Retinal pigment epithelial cell (primary cell): ENCODE data around the gene PLD4.
"Not testable (repeated sequence)": the region's sequence is repeated elsewhere in the genome, so short reads cannot be mapped to it uniquely, and the experiment has no call there.

Source experiments
- DNase-seq: peaks from one replicate; pipeline ENCODE4 v3.0.0-alpha.2; 2010; ENCODE audit warnings: low read depth
- H3K4me3 ChIP-seq: 2 replicates; pipeline ENCODE4 v1.5.1; 2011; ENCODE audit warnings: mild to moderate bottlenecking, low read length, control low read depth, moderate library complexity
- TF ChIP-seq, protein P1 (sequence below): conservative IDR thresholded peaks from 2 replicates; pipeline ENCODE4 v1.5.1; 2011; ENCODE audit warnings: low read depth, low read length, control low read depth, inconsistent platforms

The PLD4 gene

GRCh38 chr14:104942586-104942985 is 17.9 kb downstream of the PLD4 start:
- TF ChIP-seq, protein P1, sequence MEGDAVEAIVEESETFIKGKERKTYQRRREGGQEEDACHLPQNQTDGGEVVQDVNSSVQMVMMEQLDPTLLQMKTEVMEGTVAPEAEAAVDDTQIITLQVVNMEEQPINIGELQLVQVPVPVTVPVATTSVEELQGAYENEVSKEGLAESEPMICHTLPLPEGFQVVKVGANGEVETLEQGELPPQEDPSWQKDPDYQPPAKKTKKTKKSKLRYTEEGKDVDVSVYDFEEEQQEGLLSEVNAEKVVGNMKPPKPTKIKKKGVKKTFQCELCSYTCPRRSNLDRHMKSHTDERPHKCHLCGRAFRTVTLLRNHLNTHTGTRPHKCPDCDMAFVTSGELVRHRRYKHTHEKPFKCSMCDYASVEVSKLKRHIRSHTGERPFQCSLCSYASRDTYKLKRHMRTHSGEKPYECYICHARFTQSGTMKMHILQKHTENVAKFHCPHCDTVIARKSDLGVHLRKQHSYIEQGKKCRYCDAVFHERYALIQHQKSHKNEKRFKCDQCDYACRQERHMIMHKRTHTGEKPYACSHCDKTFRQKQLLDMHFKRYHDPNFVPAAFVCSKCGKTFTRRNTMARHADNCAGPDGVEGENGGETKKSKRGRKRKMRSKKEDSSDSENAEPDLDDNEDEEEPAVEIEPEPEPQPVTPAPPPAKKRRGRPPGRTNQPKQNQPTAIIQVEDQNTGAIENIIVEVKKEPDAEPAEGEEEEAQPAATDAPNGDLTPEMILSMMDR, result no peak
- no peak for DNase-seq
- no peak overlapping the region for H3K4me3 ChIP-seq

- not testable (repeated sequence) for H3K4me3 ChIP-seq, DNase-seq
Measured at GRCh38 chr14:104943216-104944015, 18.7 kb downstream of the PLD4 start.

DNA sequence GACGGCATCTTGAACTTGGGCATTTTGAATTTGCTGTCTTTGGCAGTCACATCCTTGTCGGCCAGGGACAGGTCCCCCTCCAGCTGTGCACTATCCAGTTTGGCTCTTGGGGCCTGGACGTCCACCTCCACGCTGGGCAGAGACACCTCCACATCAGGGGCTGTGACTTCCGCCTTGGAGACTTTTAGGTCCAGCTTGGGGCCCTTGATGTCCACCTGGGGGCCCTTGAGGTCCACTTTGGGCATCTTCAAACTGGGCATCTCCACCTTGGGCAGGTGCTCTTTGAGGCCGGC is 19.3 kb downstream of the PLD4 start:
- not testable (repeated sequence) for DNase-seq

DNA sequence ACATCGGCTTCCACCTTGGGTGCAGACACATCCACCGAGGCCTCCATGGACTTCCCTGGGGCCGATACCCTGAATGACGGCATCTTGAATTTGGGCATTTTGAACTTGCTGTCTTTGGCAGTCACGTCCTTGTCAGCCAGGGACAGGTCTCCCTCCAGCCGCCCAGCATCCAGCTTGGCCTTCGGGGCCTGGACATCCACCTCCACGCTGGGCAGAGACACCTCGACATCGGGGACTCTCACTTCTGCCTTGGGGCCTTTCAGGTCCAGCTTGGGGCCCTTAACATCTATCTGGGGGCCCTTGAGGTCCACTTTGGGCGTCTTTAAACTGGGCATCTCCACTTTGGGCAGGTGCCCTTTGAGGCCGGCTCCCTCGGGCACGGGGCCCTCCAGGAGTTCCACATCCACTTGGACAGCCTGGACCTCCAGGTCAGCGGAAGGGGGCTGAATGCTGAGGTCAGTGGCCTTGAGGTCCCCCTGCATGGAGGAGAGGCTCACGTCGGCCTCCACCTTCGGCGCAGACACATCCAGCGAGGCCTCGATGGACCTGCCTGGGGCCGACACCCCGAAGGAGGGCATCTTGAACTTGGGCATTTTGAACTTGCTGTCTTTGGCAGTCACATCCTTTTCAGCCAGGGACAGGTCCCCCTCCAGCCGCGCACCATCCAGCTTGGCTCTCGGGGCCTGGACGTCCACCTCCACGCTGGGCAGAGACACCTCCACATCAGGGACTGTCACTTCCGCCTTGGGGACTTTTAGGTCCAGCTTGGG is 19.9 kb downstream of the PLD4 start:
- not testable (repeated sequence) for H3K4me3 ChIP-seq

More for the DNA sequence above, 19.3 kb downstream of the PLD4 start:
- not testable (repeated sequence) for H3K4me3 ChIP-seq

GRCh38 chr14:104945266-104945665 is 20.6 kb downstream of the PLD4 start:
- H3K4me3 ChIP-seq, DNase-seq: not testable (repeated sequence)

More for the DNA sequence above, 19.9 kb downstream of the PLD4 start:
- DNase-seq, result not testable (repeated sequence)

- not testable (repeated sequence) for H3K4me3 ChIP-seq, DNase-seq
Measured at GRCh38 chr14:104945986-104946965, 21.6 kb downstream of the PLD4 start.

GRCh38 chr14:104947201-104947600 is 22.5 kb downstream of the PLD4 start:
- not testable (repeated sequence) for DNase-seq, H3K4me3 ChIP-seq

GRCh38 chr14:104947881-104948735 is 23.4 kb downstream of the PLD4 start:
- H3K4me3 ChIP-seq, DNase-seq: not testable (repeated sequence)

GRCh38 chr14:104948736-104949031 is 24.0 kb downstream of the PLD4 start:
- TF ChIP-seq, protein P1, result no peak
- no peak overlapping the region for H3K4me3 ChIP-seq
- no peak for DNase-seq

DNA sequence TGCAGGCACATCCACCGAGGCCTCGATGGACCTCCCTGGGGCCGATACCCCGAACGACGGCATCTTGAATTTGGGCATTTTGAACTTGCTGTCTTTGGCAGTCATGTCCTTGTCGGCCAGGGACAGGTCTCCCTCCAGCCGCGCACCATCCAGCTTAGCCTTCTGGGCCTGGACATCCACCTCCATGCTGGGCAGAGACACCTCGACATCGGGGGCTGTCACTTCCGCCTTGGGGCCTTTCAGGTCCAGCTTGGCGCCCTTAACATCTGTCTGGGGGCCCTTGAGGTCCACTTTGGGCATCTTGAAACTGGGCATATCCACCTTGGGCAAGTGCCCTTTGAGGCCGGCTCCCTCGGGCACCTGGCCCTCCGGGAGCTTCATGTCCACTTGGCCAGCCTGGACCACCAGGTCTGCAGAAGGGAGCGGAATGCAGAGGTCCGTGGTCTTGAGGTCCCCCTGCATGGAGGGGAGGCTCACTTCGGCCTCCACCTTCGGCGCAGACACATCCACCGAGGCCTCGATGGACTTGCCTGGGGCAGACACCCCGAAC is 24.8 kb downstream of the PLD4 start:
- not testable (repeated sequence) for DNase-seq, H3K4me3 ChIP-seq
